GM23338 (cell line): ENCODE results near the gene DPH6. TPM values are rescaled to one million over a fixed set of nuclear protein-coding genes. Genes with fewer than 3 reads are reported as not detected.

ENCODE experiments used
- ATAC-seq: fragments of 200-7000 bp; cut with Tn5 transposase; 3 replicates; pipeline ENCODE4 v1.9.1; 2020
- DNase-seq: peaks from one replicate; pipeline ENCODE4 v3.0.0-alpha.2; 2015; ENCODE audit warnings: low spot score
- H2AFZ ChIP-seq: fragments of 200-600 bp; sonication (generic); 2 replicates; pipeline ENCODE4 v1.8.0; 2016; ENCODE audit warnings: antibody characterized with exemption, mild to moderate bottlenecking, moderate library complexity
- H3F3A ChIP-seq: fragments of 200-600 bp; sonication (generic); replicated peaks from 2 replicates; pipeline ENCODE4 v1.8.0; 2017; ENCODE audit warnings: antibody characterized with exemption, mixed run types, low read depth
- H3K27ac ChIP-seq: fragments of 200-600 bp; sonication (generic); 2 replicates; pipeline ENCODE4 v1.6.1; 2016; ENCODE audit warnings: low read depth
- H3K27me3 ChIP-seq: fragments of 200-600 bp; sonication (generic); 2 replicates; pipeline ENCODE4 v1.8.0; 2016; ENCODE audit warnings: mild to moderate bottlenecking, mixed run types, moderate library complexity; ENCODE audit not compliant: insufficient read depth
- H3K36me3 ChIP-seq: fragments of 200-600 bp; sonication (generic); 2 replicates; pipeline ENCODE4 v1.8.0; 2016; ENCODE audit warnings: mild to moderate bottlenecking; ENCODE audit not compliant: insufficient read depth
- H3K4me1 ChIP-seq: fragments of 200-600 bp; sonication (generic); 2 replicates; pipeline ENCODE4 v1.8.0; 2016; ENCODE audit warnings: mild to moderate bottlenecking, moderate library complexity; ENCODE audit not compliant: insufficient read depth
- H3K4me2 ChIP-seq: fragments of 200-600 bp; sonication (generic); 2 replicates; pipeline ENCODE4 v1.7.1; 2017; ENCODE audit warnings: mixed run types
- H3K4me3 ChIP-seq: fragments of 200-600 bp; sonication (generic); 2 replicates; pipeline ENCODE4 v1.6.1; 2016; ENCODE audit warnings: mixed run types
- H3K79me2 ChIP-seq: fragments of 200-600 bp; sonication (generic); replicated peaks from 2 replicates; pipeline ENCODE4 v1.8.0; 2017; ENCODE audit warnings: mild to moderate bottlenecking; ENCODE audit not compliant: insufficient read depth
- H3K9me2 ChIP-seq: fragments of 200-600 bp; sonication (generic); 2 replicates; pipeline ENCODE4 v1.8.0; 2017; ENCODE audit not compliant: insufficient read depth
- H4K20me1 ChIP-seq: fragments of 200-600 bp; sonication (generic); replicated peaks from 2 replicates; pipeline ENCODE4 v1.8.0; 2017; ENCODE audit warnings: mild to moderate bottlenecking; ENCODE audit not compliant: insufficient read depth
- H3K27ac Mint-ChIP-seq: 2 replicates; pipeline ENCODE4 v1.8.0; 2020; ENCODE audit warnings: inconsistent platforms, mild to moderate bottlenecking, moderate library complexity, mixed read lengths
- H3K27me3 Mint-ChIP-seq: 3 replicates; pipeline ENCODE4 v1.8.0; 2022; ENCODE audit warnings: low read depth, mild to moderate bottlenecking, moderate library complexity, mixed read lengths, inconsistent platforms; ENCODE audit not compliant: insufficient read depth, poor library complexity
- H3K36me3 Mint-ChIP-seq: 3 replicates; pipeline ENCODE4 v1.8.0; 2021; ENCODE audit warnings: low read depth, mild to moderate bottlenecking, inconsistent platforms, moderate library complexity, mixed read lengths
- H3K4me1 Mint-ChIP-seq: 3 replicates; pipeline ENCODE4 v1.8.0; 2020; ENCODE audit warnings: mild to moderate bottlenecking, inconsistent platforms, mixed read lengths
- H3K4me3 Mint-ChIP-seq: 3 replicates; pipeline ENCODE4 v1.8.0; 2021; ENCODE audit warnings: moderate library complexity, mild to moderate bottlenecking, inconsistent platforms, mixed read lengths
- H3K9me3 Mint-ChIP-seq: 3 replicates; pipeline ENCODE4 v1.8.0; 2020; ENCODE audit warnings: moderate library complexity, mild to moderate bottlenecking, inconsistent platforms, mixed read lengths
- CREB1 ChIP-seq: fragments of 250-450 bp; sonication (Bioruptor Pico); IDR thresholded peaks from 2 replicates; pipeline ENCODE4 v1.5.0; 2020; ENCODE audit warnings: low read depth, mild to moderate bottlenecking, moderate library complexity
- CTCF ChIP-seq, 2 experiments: fragments of 200-600 bp in 1 of 2; sonication (generic) in 1 of 2; conservative IDR thresholded peaks; 2 replicates each; pipeline versions ENCODE4 v1.5.1 to v1.6.1; 2016 to 2017; ENCODE audit warnings: antibody characterized with exemption in 2 of 2, low read depth in 2 of 2, mild to moderate bottlenecking in 2 of 2, moderate library complexity in 1 of 2
- ETS1 ChIP-seq: IDR thresholded peaks from 2 replicates; pipeline ENCODE4 v1.6.1; 2016; ENCODE audit warnings: antibody characterized with exemption
- EZH2 ChIP-seq: fragments of 200-600 bp; sonication (generic); IDR thresholded peaks from one replicate; pipeline ENCODE4 v1.8.0; 2017; ENCODE audit warnings: antibody characterized with exemption, mild to moderate bottlenecking, low read depth; ENCODE audit not compliant: unreplicated experiment
- EZH2phosphoT487 ChIP-seq: fragments of 200-600 bp; sonication (generic); IDR thresholded peaks from one replicate; pipeline ENCODE4 v1.8.1; 2018; ENCODE audit warnings: antibody characterized with exemption; ENCODE audit not compliant: unreplicated experiment
- ZNF114 ChIP-seq: fragments of 250-450 bp; sonication (Bioruptor Pico); IDR thresholded peaks from 2 replicates; pipeline ENCODE4 v1.5.0; 2020; ENCODE audit warnings: mild to moderate bottlenecking, moderate library complexity
- ZNF462 ChIP-seq: fragments of 250-450 bp; sonication (Bioruptor Pico); IDR thresholded peaks from 2 replicates; pipeline ENCODE4 v1.5.0; 2020; ENCODE audit warnings: mild to moderate bottlenecking, moderate library complexity
- polyA plus RNA-seq: library from polyadenylated mRNA; unstranded; fragments of >200 nt; fragmentation: Nextera tagmentation; extraction: Ambion mirVana; gene quantifications from 2 replicates; pipeline ENCODE4 v1.2.1, GENCODE V29; 2016
- total RNA-seq: library from RNA; depleted of rRNA; stranded (reverse); fragments of >200 nt; shearing (Covaris generic); gene quantifications from 2 replicates; pipeline ENCODE4 v1.2.3, GENCODE V29; 2014

Gene DPH6
- total and polyA plus RNA-seq, 2 experiments from 2014 or later, result 37.9 to 46.9 TPM

GRCh38 chr15:35381328-35381727, 164.6 kb downstream of the DPH6 start:
- H3K36me3 Mint-ChIP-seq, result peaks cover 13% of the 10 kb centered on the region
- Histone ChIP-seq H3K9me2 (no peaks in the 10 kb centered on the region), H4K20me1 (no peaks in the 10 kb centered on the region), H3K79me2 (no peaks in the 10 kb centered on the region), H2AFZ (no peak overlapping the region), H3K27ac (no peak overlapping the region), H3K4me2 (no peak overlapping the region), H3K4me1 (no peaks in the 10 kb centered on the region; the same call in 1 of the 2 replicates), H3K27me3 (no peaks in the 10 kb centered on the region), H3K4me3 (no peak overlapping the region), H3K36me3 (no peaks in the 10 kb centered on the region), H3F3A (no peaks in the 10 kb centered on the region)
- H3K4me1 Mint-ChIP-seq, result peaks cover 3% of the 10 kb centered on the region; the same call in 2 of the 3 replicates
- peaks cover 3% of the 10 kb centered on the region; the same call in 1 of the 3 replicates for H3K9me3 Mint-ChIP-seq
- H3K4me3 Mint-ChIP-seq, result no peak overlapping the region
- H3K27ac Mint-ChIP-seq, result peak overlapping the region; percentile 76; the same call in 1 of the 2 replicates
- ATAC-seq (no peak), DNase-seq (no peak)
- TF ChIP-seq CTCF (conservative IDR thresholded peaks at IDR 0.05; ENCODE audit: low read depth in 2 of 2) (no peak), EZH2phosphoT487 (no peak), CREB1 (no peak), EZH2 (no peak), ETS1 (no peak), ZNF114 (CRISPR knock-in tag) (no peak), ZNF462 (no peak)
- no peaks in the 10 kb centered on the region for H3K27me3 Mint-ChIP-seq
